Endothelial cell of umbilical vein (primary cell): Measurements from ENCODE around the gene SGPP1.

ENCODE experiments used
- EZH2 ChIP-seq: IDR thresholded peaks from 2 replicates; pipeline ENCODE4 v1.6.1; 2012; ENCODE audit warnings: borderline replicate concordance, low read depth, mild to moderate bottlenecking, moderate library complexity, low read length, inconsistent platforms; ENCODE audit not compliant: severe bottlenecking
- FOS ChIP-seq: IDR thresholded peaks from 2 replicates; pipeline ENCODE4 v1.6.1; 2011; ENCODE audit warnings: mild to moderate bottlenecking, low read length, moderate library complexity, borderline replicate concordance; ENCODE audit not compliant: insufficient read depth
- GATA2 ChIP-seq: IDR thresholded peaks from 2 replicates; pipeline ENCODE4 v1.7.0; 2011; ENCODE audit warnings: low read depth, mild to moderate bottlenecking, moderate library complexity, mixed read lengths, low read length; ENCODE audit not compliant: insufficient read length, insufficient read depth
- JUN ChIP-seq: IDR thresholded peaks from 2 replicates; pipeline ENCODE4 v1.6.1; 2011; ENCODE audit warnings: borderline replicate concordance, low read depth; ENCODE audit not compliant: insufficient read length, insufficient read depth
- MAX ChIP-seq: IDR thresholded peaks from 2 replicates; pipeline ENCODE4 v1.6.1; 2011; ENCODE audit not compliant: insufficient read depth, insufficient read length
- POLR2A ChIP-seq: IDR thresholded peaks from 2 replicates; pipeline ENCODE4 v1.6.1; 2012; ENCODE audit warnings: low read depth, mild to moderate bottlenecking, control low read depth, low read length
- POLR2AphosphoS5 ChIP-seq: IDR thresholded peaks from 2 replicates; pipeline ENCODE4 v1.6.1; 2012; ENCODE audit warnings: low read depth, mild to moderate bottlenecking, control low read depth, low read length, moderate library complexity; ENCODE audit not compliant: insufficient read depth
- TF ChIP-seq, protein P1 (sequence below), 2 donors: IDR thresholded peaks; 1 replicate in 1 of 2; 2 replicates in 1 of 2; pipeline ENCODE4 v1.5.1; 2011; ENCODE audit warnings: low read length in 2 of 2, mild to moderate bottlenecking in 2 of 2, moderate library complexity in 2 of 2, control low read depth in 1 of 2, inconsistent platforms in 1 of 2, low read depth in 1 of 2; ENCODE audit not compliant: insufficient read depth in 1 of 2; ENCODE audit errors: extremely low read depth in 1 of 2

- TF ChIP-seq, protein P1, sequence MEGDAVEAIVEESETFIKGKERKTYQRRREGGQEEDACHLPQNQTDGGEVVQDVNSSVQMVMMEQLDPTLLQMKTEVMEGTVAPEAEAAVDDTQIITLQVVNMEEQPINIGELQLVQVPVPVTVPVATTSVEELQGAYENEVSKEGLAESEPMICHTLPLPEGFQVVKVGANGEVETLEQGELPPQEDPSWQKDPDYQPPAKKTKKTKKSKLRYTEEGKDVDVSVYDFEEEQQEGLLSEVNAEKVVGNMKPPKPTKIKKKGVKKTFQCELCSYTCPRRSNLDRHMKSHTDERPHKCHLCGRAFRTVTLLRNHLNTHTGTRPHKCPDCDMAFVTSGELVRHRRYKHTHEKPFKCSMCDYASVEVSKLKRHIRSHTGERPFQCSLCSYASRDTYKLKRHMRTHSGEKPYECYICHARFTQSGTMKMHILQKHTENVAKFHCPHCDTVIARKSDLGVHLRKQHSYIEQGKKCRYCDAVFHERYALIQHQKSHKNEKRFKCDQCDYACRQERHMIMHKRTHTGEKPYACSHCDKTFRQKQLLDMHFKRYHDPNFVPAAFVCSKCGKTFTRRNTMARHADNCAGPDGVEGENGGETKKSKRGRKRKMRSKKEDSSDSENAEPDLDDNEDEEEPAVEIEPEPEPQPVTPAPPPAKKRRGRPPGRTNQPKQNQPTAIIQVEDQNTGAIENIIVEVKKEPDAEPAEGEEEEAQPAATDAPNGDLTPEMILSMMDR (IDR thresholded peaks at IDR 0.05; ENCODE audit: extremely low read depth in 1 of 2, insufficient read depth in 1 of 2, low read depth in 1 of 2, low read length in 2 of 2) = no peak
- TF ChIP-seq POLR2A (no peak), EZH2 (no peak), GATA2 (no peak), POLR2AphosphoS5 (no peak), MAX (no peak), FOS (no peak), JUN (no peak)
Measured at GRCh38 chr14:63735720-63736119, 7.9 kb upstream of the SGPP1 start.
